Measurements from ENCODE around the gene LMBRD2.

LMBRD2 gene

GRCh38 chr5:36052538-36052937, 99.1 kb downstream of the LMBRD2 start:
- no peak for DNase-seq (ENCODE audit: extremely low spot score)
- POLR2A ChIA-PET = no interaction called here
- CTCF ChIA-PET = no interaction called here
- no peak for TF ChIP-seq NFRKB (IDR thresholded peaks at IDR 0.05)
- no peak for TF ChIP-seq PKNOX1 (IDR thresholded peaks at IDR 0.05)
- TF ChIP-seq SUZ12 (IDR thresholded peaks at IDR 0.05) = no peak
- TF ChIP-seq ZNF384 (IDR thresholded peaks at IDR 0.05) = no peak
- no peak for TF ChIP-seq LEF1 (IDR thresholded peaks at IDR 0.05; ENCODE audit: borderline replicate concordance)
- no peak for TF ChIP-seq ELF4 (IDR thresholded peaks at IDR 0.05)
- no peak for TF ChIP-seq HDGF (IDR thresholded peaks at IDR 0.05; ENCODE audit: borderline replicate concordance)
- no peak for TF ChIP-seq BHLHE40 (IDR thresholded peaks at IDR 0.05; ENCODE audit: borderline replicate concordance)
- TF ChIP-seq FOXK2 (IDR thresholded peaks at IDR 0.05) = no peak
- no peak for TF ChIP-seq FOXM1 (IDR thresholded peaks at IDR 0.05; ENCODE audit: borderline replicate concordance)
- TF ChIP-seq CTBP1 (IDR thresholded peaks at IDR 0.05; ENCODE audit: borderline replicate concordance) = no peak
- TF ChIP-seq SP1 (IDR thresholded peaks at IDR 0.05) = no peak

GRCh38 chr5:36049949-36050348, 101.7 kb downstream of the LMBRD2 start:
- ChIA-PET POLR2A (no interaction called here), CTCF (interaction anchor here (0.7 kb wide), 1 partner anchor 29 kb away, joined by 3 read pairs; no protein-coding TSS in a partner anchor)
- no peak for DNase-seq (ENCODE audit: extremely low spot score)
- TF ChIP-seq ZNF384 (IDR thresholded peaks at IDR 0.05) = no peak
- TF ChIP-seq TARDBP (IDR thresholded peaks at IDR 0.05) = no peak
- TF ChIP-seq ELF4 (IDR thresholded peaks at IDR 0.05) = no peak
- TF ChIP-seq SP1 (IDR thresholded peaks at IDR 0.05) = no peak
- no peak for TF ChIP-seq BHLHE40 (IDR thresholded peaks at IDR 0.05; ENCODE audit: borderline replicate concordance)
- no peak for TF ChIP-seq PKNOX1 (IDR thresholded peaks at IDR 0.05)
- no peak for TF ChIP-seq HDGF (IDR thresholded peaks at IDR 0.05; ENCODE audit: borderline replicate concordance)
- TF ChIP-seq FOXK2 (IDR thresholded peaks at IDR 0.05) = no peak
- no peak for TF ChIP-seq ARNT (IDR thresholded peaks at IDR 0.05)
- TF ChIP-seq FOXA1 (IDR thresholded peaks at IDR 0.05) = no peak
- no peak for TF ChIP-seq L3MBTL2 (conservative IDR thresholded peaks at IDR 0.05)
- no peak for TF ChIP-seq NFRKB (IDR thresholded peaks at IDR 0.05)
- TF ChIP-seq LEF1 (IDR thresholded peaks at IDR 0.05; ENCODE audit: borderline replicate concordance) = no peak
